Stimulated activated CD8-positive, alpha-beta memory T cell treated with anti-CD3 and anti-CD28 coated beads, Interleukin-4, amount 100 ng/mL, for 4 hours (primary cell): ENCODE data around the gene ANGPT4.

Experiments
- DNase-seq, 2 donors: peaks; one replicate each; pipeline ENCODE4 v3.0.0-alpha.2; 2020; ENCODE audit warnings: low read depth in 2 of 2, low spot score in 1 of 2

The ANGPT4 gene

GRCh38 chr20:940926-941325, 24.8 kb upstream of the ANGPT4 start:
- DNase-seq, result no peak

- no peak for DNase-seq
Measured at GRCh38 chr20:939606-940005, 23.5 kb upstream of the ANGPT4 start.

- no peak for DNase-seq
Measured at GRCh38 chr20:934186-934840, 18.2 kb upstream of the ANGPT4 start.

GRCh38 chr20:933029-933428, 16.9 kb upstream of the ANGPT4 start:
- DNase-seq, result no peak

DNA sequence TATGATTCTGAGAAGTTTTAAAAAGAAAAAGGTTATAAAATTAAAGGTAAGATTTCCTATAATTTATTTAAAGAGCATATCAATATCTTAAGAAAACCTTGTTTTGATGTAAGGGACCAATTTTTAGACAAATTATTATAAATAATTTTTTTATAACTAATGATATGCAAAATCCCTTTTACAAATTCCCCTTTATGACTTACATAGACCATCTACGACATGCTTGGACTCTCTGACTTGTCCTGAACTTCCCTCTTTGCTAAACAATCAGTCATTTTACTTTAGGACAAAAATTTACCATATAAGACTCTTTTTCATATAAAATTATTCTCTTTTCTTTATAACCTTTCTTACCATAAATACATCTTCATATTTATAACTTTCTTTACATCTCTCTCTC, 15.3 kb upstream of the ANGPT4 start:
- DNase-seq, result no peak

DNA sequence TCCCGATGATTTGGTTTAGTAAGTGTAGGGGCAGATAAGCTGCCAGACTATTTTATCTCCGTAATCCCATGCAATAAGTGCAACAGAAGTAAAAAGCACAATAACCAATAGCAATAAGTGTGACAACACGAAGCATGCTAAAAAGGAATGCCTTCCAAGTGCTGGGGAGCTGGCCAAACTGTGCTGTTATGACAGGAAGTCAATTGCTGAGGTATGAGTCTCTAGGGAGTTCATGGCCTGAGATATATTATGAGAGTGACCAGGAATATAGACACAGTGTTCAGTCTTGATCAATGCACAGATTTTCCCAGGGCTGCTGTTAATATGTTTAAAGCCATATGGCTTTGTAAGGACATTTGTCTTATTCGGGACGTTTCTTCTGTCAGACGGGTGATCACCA, 10.5 kb upstream of the ANGPT4 start:
- no peak for DNase-seq

DNA sequence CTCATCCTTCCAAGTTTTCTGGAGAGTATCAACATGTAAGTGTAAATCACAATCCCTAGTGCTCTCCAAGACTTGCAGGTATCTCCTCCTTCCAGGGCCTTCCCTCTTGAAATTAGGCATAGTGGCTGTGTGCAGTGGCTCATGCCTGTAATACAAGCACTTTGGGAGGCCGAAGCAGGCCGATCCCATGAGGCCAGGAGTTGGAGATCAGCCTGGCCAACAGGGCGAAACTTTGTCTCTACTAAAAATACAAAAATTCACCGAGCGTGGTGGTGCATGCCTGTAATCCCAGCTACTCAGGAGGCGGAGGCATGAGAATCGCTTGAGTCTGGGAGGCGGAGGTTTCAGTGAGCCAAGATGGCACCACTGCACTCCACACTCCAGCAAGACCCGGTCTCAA, 9.4 kb upstream of the ANGPT4 start:
- DNase-seq, result no peak

- no peak for DNase-seq
Measured at GRCh38 chr20:924639-925038, 8.5 kb upstream of the ANGPT4 start.

GRCh38 chr20:922781-923180, 6.6 kb upstream of the ANGPT4 start:
- DNase-seq, result no peak

DNA sequence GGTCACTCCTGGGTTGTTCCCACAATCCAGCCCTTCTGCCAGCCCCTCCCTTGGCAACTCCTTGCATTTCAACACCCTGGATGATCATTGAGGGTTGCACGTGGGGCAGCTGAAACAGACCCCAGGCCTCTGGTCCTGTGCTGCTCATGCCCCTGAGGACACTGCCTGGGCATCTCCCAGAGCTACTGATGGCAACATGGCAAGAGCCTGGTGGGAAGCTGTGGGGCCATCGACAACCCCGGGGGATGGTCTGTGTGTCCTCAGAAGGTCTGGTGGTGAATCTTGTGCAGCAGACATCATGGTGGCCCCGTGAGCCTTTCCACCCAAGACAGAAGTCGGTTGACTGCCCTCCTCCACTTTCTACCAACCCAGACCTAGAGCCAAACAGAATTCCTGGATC, 4.9 kb upstream of the ANGPT4 start:
- DNase-seq, result no peak

DNA sequence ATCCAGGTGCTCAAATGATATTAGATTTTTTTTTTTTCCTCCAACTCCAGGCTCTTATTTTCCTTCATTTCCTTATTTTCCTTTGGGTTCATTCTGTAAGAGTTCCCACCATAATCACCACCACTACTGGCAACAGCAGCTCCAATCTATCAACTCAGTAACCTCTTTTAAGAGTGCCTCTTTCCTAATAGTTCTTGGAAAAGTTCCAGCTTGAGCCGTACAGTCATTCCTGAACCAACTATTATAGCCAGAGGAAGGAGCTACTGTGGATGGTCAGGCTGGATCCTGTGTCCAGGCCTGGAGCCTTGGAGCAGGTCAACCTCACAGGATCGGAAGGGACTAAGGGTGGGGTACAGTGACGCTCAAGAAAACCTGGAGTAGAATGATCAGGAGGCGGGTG, 4.2 kb upstream of the ANGPT4 start:
- no peak for DNase-seq

DNA sequence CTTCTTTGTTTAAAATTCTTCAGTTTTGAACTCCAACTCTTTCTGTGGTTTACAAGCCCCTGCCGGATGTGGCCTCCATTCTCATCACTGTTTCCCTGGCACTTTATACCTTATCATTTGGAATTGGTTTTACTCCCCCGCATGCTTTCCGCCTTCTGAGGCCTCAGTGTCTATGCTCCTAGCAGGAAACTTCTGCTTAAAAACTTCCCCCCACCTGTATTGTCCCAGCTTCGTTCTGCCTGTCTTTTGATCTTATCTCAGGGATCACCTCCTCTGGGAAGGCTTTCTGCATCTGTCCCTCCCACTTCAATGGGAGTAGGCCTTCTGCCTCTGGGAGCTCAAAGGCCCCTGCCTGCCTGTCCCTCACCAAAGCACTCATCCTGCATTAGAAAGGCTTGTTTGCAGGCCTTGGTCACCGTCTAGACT, 3.4 kb upstream of the ANGPT4 start:
- DNase-seq, result no peak

- DNase-seq, result no peak
Measured at GRCh38 chr20:917416-917815, 1.3 kb upstream of the ANGPT4 start.

GRCh38 chr20:916825-917224, 691 bp upstream of the ANGPT4 start:
- no peak for DNase-seq

GRCh38 chr20:914727-915498, 1.2 kb downstream of the ANGPT4 start:
- DNase-seq, result no peak

- DNase-seq, result no peak
Measured at GRCh38 chr20:913306-913849, 2.8 kb downstream of the ANGPT4 start.

- no peak for DNase-seq
Measured at GRCh38 chr20:911882-912600, 4.1 kb downstream of the ANGPT4 start.

DNA sequence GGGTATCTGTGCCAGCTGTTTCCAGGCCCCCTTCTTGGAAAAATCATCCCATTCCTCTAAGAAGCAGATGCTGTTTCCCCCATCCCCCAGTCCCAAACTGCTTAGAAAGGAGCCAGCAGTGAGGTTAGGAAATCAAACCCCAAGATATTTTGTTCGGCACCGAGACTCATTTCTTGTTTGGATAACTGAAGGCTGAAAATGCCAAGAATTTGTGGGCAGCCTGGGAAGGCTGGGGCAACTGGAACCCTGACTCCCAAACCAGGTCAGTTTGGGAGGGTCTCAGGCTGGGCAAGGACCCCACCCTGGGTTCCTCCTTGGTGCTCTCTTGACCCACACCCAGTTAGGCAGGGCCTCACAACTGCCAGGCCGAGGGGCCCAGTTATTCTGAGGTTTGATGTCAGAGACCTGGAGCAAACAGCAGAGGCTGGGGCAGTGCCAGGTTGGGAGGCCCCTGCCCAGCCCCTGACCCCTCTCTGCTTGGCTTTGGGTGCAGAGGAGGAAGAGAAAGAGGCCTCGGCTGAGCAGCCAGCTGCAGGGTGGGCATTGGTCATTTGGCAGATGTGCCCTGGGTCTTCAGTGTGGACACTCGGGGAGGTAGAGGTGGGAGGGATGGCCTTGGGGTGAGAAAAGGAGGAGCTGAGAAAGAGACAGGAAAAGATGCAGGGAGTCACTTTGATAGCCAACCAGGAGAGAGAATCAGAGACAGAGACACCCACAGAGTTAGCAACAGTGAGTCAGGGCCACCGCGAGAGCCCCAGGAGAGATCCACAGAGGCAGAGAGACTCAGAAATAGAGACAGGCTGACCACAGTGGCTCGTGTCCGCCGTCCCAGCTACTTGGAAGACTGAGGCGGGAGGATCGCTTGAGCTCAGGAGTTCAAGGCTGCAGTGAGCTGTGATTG, 5.0 kb downstream of the ANGPT4 start:
- DNase-seq, result no peak

DNA sequence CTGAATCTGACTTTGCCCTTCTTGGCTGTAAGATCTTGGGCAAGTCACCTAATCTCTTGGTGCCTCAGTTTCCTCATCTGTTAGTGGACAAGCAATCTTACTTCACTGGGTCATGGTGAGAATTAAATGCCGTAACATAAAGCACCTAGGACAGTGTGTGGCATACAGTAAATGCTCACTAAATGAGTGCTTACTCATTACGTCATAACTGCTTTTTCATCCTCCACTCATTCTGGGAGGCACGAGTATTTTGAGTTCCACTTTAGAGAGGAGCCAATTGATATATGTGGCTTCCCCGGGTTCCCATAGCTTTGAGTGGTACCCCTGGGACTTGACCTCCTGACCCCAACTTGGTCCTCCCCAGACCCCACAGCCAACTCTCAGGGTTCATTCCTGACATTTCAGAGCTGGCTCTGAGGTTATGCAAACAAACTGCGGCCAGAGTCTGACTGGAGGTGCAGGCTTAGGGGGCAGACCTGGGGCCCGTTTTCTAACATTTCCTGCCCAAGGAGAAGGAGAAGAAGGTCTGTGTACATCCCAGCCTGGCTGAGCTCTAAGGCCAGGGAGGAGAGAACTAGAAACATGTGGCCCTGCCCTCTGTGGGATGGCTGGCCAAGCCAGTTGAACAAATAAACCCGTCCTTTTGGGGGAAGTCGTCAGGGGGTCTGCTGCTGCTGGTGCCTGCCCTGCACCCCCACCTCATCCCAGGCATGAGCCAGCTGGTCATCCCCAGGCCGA, 5.8 kb downstream of the ANGPT4 start:
- DNase-seq, result no peak

DNA sequence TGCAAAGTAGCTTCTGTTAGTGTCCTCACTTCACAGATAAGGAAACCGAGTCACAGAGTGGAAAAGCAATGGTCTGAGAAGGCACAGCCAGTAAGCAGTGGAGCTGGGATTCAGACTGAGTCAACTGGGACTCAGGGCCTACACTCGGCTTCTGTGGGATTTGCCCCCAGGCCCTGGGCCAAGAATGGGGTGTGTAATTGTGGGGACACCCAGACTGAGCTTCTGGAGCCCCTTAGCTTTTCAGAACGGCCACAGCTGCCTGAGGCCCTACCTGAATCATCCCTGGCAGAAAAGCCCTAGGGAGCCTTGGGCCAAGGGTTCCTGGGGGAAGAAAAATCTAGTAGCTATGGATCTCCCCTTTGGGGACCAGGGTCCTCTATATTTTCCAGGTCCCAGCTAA, 6.5 kb downstream of the ANGPT4 start:
- DNase-seq, result no peak
